GM19099 (cell line): ENCODE data around the gene TMEM198.

Source experiments
- POLR2A ChIP-seq: IDR thresholded peaks from 3 replicates; pipeline ENCODE4 v1.6.1; 2011; ENCODE audit warnings: low read depth; ENCODE audit not compliant: insufficient read length; ENCODE audit errors: extremely low read depth

Gene TMEM198

GRCh38 chr2:219506802-219507526 is 36.9 kb upstream of the TMEM198 start:
- no peak for TF ChIP-seq POLR2A

- TF ChIP-seq POLR2A = no peak
Measured at GRCh38 chr2:219507581-219508443, 36.0 kb upstream of the TMEM198 start.

GRCh38 chr2:219508444-219508734 is 35.4 kb upstream of the TMEM198 start:
- TF ChIP-seq POLR2A = no peak

GRCh38 chr2:219508971-219509779 is 34.7 kb upstream of the TMEM198 start:
- no peak for TF ChIP-seq POLR2A

- TF ChIP-seq POLR2A = no peak
Measured at GRCh38 chr2:219509780-219510511, 33.9 kb upstream of the TMEM198 start.

GRCh38 chr2:219510512-219511135 is 33.2 kb upstream of the TMEM198 start:
- no peak for TF ChIP-seq POLR2A

- no peak for TF ChIP-seq POLR2A
Measured at GRCh38 chr2:219511547-219512325, 32.1 kb upstream of the TMEM198 start.

- TF ChIP-seq POLR2A = no peak
Measured at GRCh38 chr2:219512524-219513216, 31.2 kb upstream of the TMEM198 start.

- TF ChIP-seq POLR2A = no peak
Measured at GRCh38 chr2:219513787-219514186, 30.0 kb upstream of the TMEM198 start.

GRCh38 chr2:219514196-219514761 is 29.5 kb upstream of the TMEM198 start, which contains the start of gene ASIC4:
Gene ASIC4 (plus strand): TSS chr2:219514482. CDS start chr2:219514725, 243 bp downstream.
- no peak for TF ChIP-seq POLR2A

- TF ChIP-seq POLR2A = no peak
Measured at GRCh38 chr2:219514836-219515235, 29.0 kb upstream of the TMEM198 start.

- TF ChIP-seq POLR2A = no peak
Measured at GRCh38 chr2:219515874-219516629, 27.8 kb upstream of the TMEM198 start.

GRCh38 chr2:219516888-219517287 is 26.9 kb upstream of the TMEM198 start:
- TF ChIP-seq POLR2A = no peak
